Panc1 (cell line): Measurements from ENCODE around the gene CREB5. TPM values are rescaled to one million over a fixed set of nuclear protein-coding genes. Genes with fewer than 3 reads are reported as not detected.

Experiments used
- ATAC-seq: fragments of 200-7000 bp; cut with Tn5 transposase; 2 replicates; pipeline ENCODE4 v1.9.1; 2020; ENCODE audit warnings: mild to moderate bottlenecking, moderate library complexity
- BruUV-seq: library from RNA; stranded (reverse); fragments of 400-500 nt; replicated peaks from 2 replicates; lab custom pipeline; 2021; lab: Mats Ljungman, UMichigan
- CTCF ChIA-PET: fragments of 300-600 bp; sonication (Branson Sonifier 250); formaldehyde crosslinking; loops from one replicate; lab custom pipeline; 2022; ENCODE audit warnings: antibody characterized with exemption; lab: Charles Lee
- POLR2A ChIA-PET: fragments of 300-600 bp; sonication (Branson Sonifier 250); formaldehyde crosslinking; loops from one replicate; lab custom pipeline; 2022; ENCODE audit warnings: antibody characterized with exemption; lab: Charles Lee
- DNase-seq: peaks from one replicate; pipeline ENCODE4 v3.0.0-alpha.2; 2010; ENCODE audit warnings: low read depth, low spot score
- H3K27ac ChIP-seq: 2 replicates; pipeline ENCODE4 v1.5.1; 2011; ENCODE audit warnings: mild to moderate bottlenecking, low read length, inconsistent platforms
- H3K27me3 ChIP-seq: fragments of 200-500 bp; sonication (Bioruptor generic); 2 replicates; pipeline ENCODE4 v1.6.0; 2014; ENCODE audit warnings: low read length, inconsistent platforms; ENCODE audit not compliant: control insufficient read depth, insufficient read depth
- H3K36me3 ChIP-seq: fragments of 200-500 bp; sonication (Bioruptor generic); 2 replicates; pipeline ENCODE4 v1.5.1; 2014; ENCODE audit warnings: inconsistent platforms, mild to moderate bottlenecking, low read length, moderate library complexity; ENCODE audit not compliant: control insufficient read depth, insufficient read depth
- H3K4me1 ChIP-seq: 2 replicates; pipeline ENCODE4 v1.5.1; 2011; ENCODE audit warnings: inconsistent platforms, mild to moderate bottlenecking, low read length, moderate library complexity; ENCODE audit not compliant: control insufficient read depth, insufficient read depth
- H3K4me3 ChIP-seq, 2 experiments: 2 replicates each; pipeline ENCODE4 v1.5.1; 2011 to 2012; ENCODE audit warnings: low read depth in 2 of 2, low read length in 2 of 2, mild to moderate bottlenecking in 2 of 2, inconsistent platforms in 1 of 2, moderate library complexity in 1 of 2
- H3K9me3 ChIP-seq: fragments of 200-500 bp; sonication (Bioruptor generic); 2 replicates; pipeline ENCODE4 v1.5.1; 2014; ENCODE audit warnings: low read depth, mild to moderate bottlenecking, inconsistent platforms, low read length, moderate library complexity; ENCODE audit not compliant: control insufficient read depth, insufficient read depth
- POLR2AphosphoS5 ChIP-seq: IDR thresholded peaks from 2 replicates; pipeline ENCODE4 v1.6.1; 2012; ENCODE audit warnings: mild to moderate bottlenecking, low read depth, low read length, moderate library complexity
- SIN3A ChIP-seq: IDR thresholded peaks from 2 replicates; pipeline ENCODE4 v1.6.1; 2012; ENCODE audit warnings: low read depth, mild to moderate bottlenecking, low read length, moderate library complexity, borderline replicate concordance; ENCODE audit not compliant: insufficient read depth
- TCF7L2 ChIP-seq: IDR thresholded peaks from 2 replicates; pipeline ENCODE4 v1.6.1; 2011; ENCODE audit warnings: mild to moderate bottlenecking, low read depth, low read length, inconsistent platforms
- in situ Hi-C: cut with HindIII; loops from 2 replicates; pipeline ENCODE4 v1.10.0; 2016; ENCODE audit warnings: low sequenced_read_pairs, low pct_unique_long_range_greater_than_20kb
- intact Hi-C: fragments of 100-400 bp; cut with micrococcal nuclease; formaldehyde crosslinking; loops from one replicate; pipeline ENCODE4 v1.10.0; 2022; ENCODE audit not compliant: unreplicated experiment
- total RNA-seq: library from RNA; stranded (reverse); gene quantifications from one replicate; pipeline ENCODE4 v1.2.1, GENCODE V29; 2021; ENCODE audit not compliant: unreplicated experiment
- TF ChIP-seq, protein P1 (sequence below), 2 experiments: IDR thresholded peaks; 2 replicates each; pipeline ENCODE4 v1.6.1; 2011 to 2012; ENCODE audit warnings: low read depth in 2 of 2, control low read depth in 1 of 2, low read length in 1 of 2, mild to moderate bottlenecking in 1 of 2, moderate library complexity in 1 of 2; ENCODE audit not compliant: insufficient read depth in 1 of 2
- TF ChIP-seq, protein P2 (sequence below): fragments of 450-650 bp; IDR thresholded peaks from 2 replicates; pipeline ENCODE4 v1.5.1; 2017; ENCODE audit warnings: mild to moderate bottlenecking

The CREB5 gene
- total RNA-seq, 1 experiment from 2014 or later: 3.1 TPM

DNA sequence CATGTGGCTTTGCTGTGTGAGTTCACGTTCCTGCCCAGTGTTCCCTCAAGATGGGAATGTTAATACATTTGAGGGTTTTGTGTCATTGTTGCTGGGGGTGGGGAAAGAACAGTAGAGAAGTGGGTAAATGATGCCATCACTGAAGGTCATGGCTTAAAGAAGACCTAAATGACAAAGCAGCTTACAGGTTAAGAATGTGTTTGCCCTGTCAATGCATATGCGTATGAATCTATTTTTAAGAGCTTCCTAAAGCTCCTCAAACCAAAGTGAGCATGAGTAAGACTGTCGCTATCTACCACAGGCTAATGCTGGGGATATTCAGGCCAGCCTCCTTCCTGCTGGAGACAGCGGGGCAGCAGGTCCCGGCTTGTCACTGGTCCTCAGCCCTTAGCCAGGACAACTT lies 162.9 kb downstream of the CREB5 start:
- peaks cover 29% of the 10 kb centered on the region for H3K27me3 ChIP-seq
- TF ChIP-seq, protein P1, sequence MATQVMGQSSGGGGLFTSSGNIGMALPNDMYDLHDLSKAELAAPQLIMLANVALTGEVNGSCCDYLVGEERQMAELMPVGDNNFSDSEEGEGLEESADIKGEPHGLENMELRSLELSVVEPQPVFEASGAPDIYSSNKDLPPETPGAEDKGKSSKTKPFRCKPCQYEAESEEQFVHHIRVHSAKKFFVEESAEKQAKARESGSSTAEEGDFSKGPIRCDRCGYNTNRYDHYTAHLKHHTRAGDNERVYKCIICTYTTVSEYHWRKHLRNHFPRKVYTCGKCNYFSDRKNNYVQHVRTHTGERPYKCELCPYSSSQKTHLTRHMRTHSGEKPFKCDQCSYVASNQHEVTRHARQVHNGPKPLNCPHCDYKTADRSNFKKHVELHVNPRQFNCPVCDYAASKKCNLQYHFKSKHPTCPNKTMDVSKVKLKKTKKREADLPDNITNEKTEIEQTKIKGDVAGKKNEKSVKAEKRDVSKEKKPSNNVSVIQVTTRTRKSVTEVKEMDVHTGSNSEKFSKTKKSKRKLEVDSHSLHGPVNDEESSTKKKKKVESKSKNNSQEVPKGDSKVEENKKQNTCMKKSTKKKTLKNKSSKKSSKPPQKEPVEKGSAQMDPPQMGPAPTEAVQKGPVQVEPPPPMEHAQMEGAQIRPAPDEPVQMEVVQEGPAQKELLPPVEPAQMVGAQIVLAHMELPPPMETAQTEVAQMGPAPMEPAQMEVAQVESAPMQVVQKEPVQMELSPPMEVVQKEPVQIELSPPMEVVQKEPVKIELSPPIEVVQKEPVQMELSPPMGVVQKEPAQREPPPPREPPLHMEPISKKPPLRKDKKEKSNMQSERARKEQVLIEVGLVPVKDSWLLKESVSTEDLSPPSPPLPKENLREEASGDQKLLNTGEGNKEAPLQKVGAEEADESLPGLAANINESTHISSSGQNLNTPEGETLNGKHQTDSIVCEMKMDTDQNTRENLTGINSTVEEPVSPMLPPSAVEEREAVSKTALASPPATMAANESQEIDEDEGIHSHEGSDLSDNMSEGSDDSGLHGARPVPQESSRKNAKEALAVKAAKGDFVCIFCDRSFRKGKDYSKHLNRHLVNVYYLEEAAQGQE (IDR thresholded peaks at IDR 0.05; ENCODE audit: insufficient read depth in 1 of 2, low read depth in 2 of 2, low read length in 1 of 2): no peak
- H3K9me3 ChIP-seq: no peaks in the 10 kb centered on the region
- POLR2A ChIA-PET: no interaction called here
- no peak for DNase-seq
- no TSS peak for BruUV-seq
- in situ Hi-C loops: no loop called here
- CTCF ChIA-PET: no interaction called here
- H3K4me3 ChIP-seq: no peak overlapping the region
- H3K36me3 ChIP-seq: no peaks in the 10 kb centered on the region
- no peaks in the 10 kb centered on the region for H3K4me1 ChIP-seq
- intact Hi-C loops: no loop called here
- no peak overlapping the region for H3K27ac ChIP-seq
- no peak for ATAC-seq

DNA sequence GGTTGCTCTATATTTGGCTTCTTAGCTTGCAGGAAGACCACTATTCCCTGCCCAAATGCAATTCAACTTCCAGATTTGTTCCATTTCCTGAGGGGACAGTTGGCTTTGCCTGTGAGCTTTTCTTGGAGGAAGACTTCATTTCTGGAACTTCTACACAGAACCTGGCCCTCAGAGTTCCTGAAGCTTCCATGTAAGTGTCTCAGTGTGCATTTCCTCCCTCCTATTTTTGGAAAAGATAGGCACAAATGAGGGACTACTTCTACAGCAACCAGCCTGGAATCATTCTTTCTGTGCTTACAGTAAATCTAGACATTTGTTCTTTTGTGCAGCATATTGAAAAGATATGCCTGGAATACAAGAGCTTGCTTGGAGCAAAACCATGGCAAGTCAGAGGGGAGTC lies 164.3 kb downstream of the CREB5 start:
- ChIA-PET CTCF (no interaction called here), POLR2A (no interaction called here)
- intact Hi-C loops: no loop called here

More for the DNA sequence above, 164.3 kb downstream of the CREB5 start:
- H3K9me3 ChIP-seq: no peaks in the 10 kb centered on the region
- H3K27ac ChIP-seq: no peak overlapping the region
- DNase-seq (no peak), ATAC-seq (no peak)
- H3K4me1 ChIP-seq: no peaks in the 10 kb centered on the region
- in situ Hi-C loops: no loop called here
- TF ChIP-seq, protein P1 (IDR thresholded peaks at IDR 0.05; ENCODE audit: insufficient read depth in 1 of 2, low read depth in 2 of 2, low read length in 1 of 2): no peak
- TF ChIP-seq SIN3A (no peak), POLR2AphosphoS5 (no peak), TCF7L2 (no peak)
- TF ChIP-seq, protein P2, sequence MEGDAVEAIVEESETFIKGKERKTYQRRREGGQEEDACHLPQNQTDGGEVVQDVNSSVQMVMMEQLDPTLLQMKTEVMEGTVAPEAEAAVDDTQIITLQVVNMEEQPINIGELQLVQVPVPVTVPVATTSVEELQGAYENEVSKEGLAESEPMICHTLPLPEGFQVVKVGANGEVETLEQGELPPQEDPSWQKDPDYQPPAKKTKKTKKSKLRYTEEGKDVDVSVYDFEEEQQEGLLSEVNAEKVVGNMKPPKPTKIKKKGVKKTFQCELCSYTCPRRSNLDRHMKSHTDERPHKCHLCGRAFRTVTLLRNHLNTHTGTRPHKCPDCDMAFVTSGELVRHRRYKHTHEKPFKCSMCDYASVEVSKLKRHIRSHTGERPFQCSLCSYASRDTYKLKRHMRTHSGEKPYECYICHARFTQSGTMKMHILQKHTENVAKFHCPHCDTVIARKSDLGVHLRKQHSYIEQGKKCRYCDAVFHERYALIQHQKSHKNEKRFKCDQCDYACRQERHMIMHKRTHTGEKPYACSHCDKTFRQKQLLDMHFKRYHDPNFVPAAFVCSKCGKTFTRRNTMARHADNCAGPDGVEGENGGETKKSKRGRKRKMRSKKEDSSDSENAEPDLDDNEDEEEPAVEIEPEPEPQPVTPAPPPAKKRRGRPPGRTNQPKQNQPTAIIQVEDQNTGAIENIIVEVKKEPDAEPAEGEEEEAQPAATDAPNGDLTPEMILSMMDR: no peak
- peaks cover 29% of the 10 kb centered on the region for H3K27me3 ChIP-seq
- no TSS peak for BruUV-seq
- no peak overlapping the region for H3K4me3 ChIP-seq
- no peaks in the 10 kb centered on the region for H3K36me3 ChIP-seq
